OCI-LY3 (cell line): Measurements from ENCODE around the gene ZC3HAV1L.

Source experiments
- CTCF ChIP-seq: fragments of 200-600, 300-600 bp; sonication (generic); IDR thresholded peaks from 2 replicates; pipeline ENCODE4 v1.5.1; 2014; ENCODE audit warnings: antibody characterized with exemption, low read length, low read depth
- EZH2phosphoT487 ChIP-seq: fragments of 200-600 bp; shearing (Covaris generic); IDR thresholded peaks from 2 replicates; pipeline ENCODE4 v1.6.1; 2018; ENCODE audit warnings: antibody characterized with exemption, mixed run types, low read depth

GRCh38 chr7:139065323-139065722, 29.5 kb upstream of the ZC3HAV1L start:
- no peak for TF ChIP-seq CTCF
- no peak for TF ChIP-seq EZH2phosphoT487
